Fibroblast of lung (primary cell): ENCODE results near the gene CES3.

Experiments used
- EZH2 ChIP-seq: IDR thresholded peaks from 2 replicates; pipeline ENCODE4 v1.5.1; 2012; ENCODE audit warnings: low read length, control low read depth, mild to moderate bottlenecking; ENCODE audit errors: missing control alignments
- TF ChIP-seq, protein P1 (sequence below), 2 donors: IDR thresholded peaks in 1 of 2; conservative IDR thresholded peaks in 1 of 2; 1 replicate in 1 of 2; 2 replicates in 1 of 2; pipeline ENCODE4 v1.5.1; 2011 to 2012; ENCODE audit warnings: low read length in 2 of 2, control low read depth in 1 of 2, inconsistent platforms in 1 of 2, low read depth in 1 of 2, mild to moderate bottlenecking in 1 of 2

DNA sequence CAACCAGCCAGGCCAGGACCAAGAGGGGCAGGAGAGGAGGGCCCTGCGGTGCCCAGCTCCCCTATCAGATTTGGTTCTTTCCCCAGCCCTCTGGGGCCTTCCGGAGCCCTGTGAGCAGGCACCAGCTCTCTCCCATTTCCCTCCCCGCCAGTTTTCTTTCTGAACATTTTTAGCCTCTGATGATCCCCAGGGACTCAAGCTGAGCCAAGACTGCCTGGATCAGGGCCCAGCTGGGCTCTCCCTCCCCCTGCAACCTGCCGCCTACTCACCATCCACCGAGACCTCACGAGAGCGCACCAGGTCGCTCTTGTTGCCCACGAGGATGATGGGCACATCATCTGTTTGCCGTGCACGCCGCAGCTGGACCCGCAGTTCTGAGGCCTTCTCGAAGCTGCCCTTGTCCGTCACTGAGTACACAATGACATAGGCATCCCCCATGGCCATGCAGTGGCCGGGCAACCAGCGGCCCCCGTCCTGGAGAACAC, 37.8 kb upstream of the CES3 start:
- TF ChIP-seq, protein P1, sequence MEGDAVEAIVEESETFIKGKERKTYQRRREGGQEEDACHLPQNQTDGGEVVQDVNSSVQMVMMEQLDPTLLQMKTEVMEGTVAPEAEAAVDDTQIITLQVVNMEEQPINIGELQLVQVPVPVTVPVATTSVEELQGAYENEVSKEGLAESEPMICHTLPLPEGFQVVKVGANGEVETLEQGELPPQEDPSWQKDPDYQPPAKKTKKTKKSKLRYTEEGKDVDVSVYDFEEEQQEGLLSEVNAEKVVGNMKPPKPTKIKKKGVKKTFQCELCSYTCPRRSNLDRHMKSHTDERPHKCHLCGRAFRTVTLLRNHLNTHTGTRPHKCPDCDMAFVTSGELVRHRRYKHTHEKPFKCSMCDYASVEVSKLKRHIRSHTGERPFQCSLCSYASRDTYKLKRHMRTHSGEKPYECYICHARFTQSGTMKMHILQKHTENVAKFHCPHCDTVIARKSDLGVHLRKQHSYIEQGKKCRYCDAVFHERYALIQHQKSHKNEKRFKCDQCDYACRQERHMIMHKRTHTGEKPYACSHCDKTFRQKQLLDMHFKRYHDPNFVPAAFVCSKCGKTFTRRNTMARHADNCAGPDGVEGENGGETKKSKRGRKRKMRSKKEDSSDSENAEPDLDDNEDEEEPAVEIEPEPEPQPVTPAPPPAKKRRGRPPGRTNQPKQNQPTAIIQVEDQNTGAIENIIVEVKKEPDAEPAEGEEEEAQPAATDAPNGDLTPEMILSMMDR (conservative IDR thresholded peaks at IDR 0.05 in 1 of 2, IDR thresholded peaks at IDR 0.05 in 1 of 2; ENCODE audit: low read depth in 1 of 2, low read length in 2 of 2): no peak
- no peak for TF ChIP-seq EZH2
